GM04504 (cell line): ENCODE data around the gene PLPP6.

ENCODE experiments used
- DNase-seq: peaks from one replicate; pipeline ENCODE4 v3.0.0-alpha.2; 2012; ENCODE audit warnings: low read depth

PLPP6 gene

DNA sequence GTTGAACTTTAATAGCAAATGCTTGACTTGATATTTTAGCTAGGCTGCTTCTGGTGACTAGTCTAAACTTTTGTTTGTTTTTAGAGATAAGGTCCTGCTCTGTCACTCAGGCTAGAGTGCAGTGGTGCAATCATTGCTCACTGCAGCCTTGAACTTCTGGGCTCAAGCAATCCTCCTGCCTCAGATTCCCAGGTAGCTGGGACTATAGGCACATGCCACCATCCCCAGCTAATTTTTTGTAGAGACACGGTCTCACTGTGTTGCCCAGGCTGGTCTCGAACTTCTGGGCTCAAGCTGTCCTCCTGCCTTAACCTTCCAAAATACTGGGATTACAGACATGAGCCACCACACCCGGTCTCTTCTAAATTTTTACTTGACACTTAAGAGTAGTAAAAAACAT, 38.0 kb downstream of the PLPP6 start:
- DNase-seq, result no peak

GRCh38 chr9:4700932-4701331, 38.8 kb downstream of the PLPP6 start:
- no peak for DNase-seq

- DNase-seq, result no peak
These were observed 39.4 kb downstream of the PLPP6 start for GRCh38 chr9:4701526-4701925.

GRCh38 chr9:4704129-4704528, 42.0 kb downstream of the PLPP6 start:
- no peak for DNase-seq

DNA sequence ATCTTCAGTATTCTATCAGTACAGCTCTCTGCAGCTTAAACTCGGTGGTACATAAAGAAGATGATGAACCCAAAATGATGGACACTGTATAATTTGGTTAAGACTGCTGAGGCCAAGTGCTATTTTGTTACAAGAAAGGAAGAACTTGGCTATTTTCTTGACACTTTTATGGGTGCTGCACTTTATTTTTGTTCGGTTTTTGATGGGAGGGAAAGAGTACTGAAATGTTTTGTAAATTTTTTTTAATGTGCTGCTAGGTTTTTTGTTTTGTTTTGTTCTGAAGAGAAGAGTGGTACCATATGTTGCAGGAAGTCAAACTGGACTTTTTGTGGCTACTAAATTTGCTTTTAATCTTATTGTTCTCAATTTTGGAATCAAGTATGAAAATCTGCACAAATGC, 43.9 kb downstream of the PLPP6 start:
- DNase-seq, result no peak

DNA sequence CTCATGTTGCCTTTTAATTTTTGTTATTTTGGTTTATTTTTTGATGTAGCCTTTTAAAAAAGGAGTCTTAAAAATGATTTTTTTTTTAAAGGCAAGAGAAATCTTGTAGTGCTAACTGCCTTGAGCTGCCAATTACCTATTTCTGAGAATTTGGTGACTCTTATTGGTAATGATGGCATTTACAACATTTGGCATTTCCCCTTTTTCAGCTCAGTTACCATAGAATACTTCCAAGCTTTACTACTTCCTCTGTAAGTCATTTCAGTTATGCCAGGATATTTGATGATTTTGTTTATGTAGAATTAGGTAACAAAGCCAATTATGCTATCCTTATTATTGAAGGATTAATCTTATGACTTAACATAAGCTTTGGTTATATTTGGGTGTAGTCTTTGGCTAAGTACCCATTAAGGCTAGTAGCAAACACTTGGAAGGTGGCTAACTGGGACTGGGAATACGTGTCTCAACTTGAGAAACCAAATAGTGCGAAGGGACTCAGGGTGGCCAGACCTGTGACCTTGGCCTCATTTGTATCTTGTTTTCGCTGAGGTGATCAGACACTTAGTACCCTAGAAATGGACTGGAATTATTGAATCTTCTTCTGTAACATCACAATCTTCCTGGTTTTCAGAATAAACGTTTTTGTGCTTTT, 45.0 kb downstream of the PLPP6 start:
- DNase-seq, result no peak

DNA sequence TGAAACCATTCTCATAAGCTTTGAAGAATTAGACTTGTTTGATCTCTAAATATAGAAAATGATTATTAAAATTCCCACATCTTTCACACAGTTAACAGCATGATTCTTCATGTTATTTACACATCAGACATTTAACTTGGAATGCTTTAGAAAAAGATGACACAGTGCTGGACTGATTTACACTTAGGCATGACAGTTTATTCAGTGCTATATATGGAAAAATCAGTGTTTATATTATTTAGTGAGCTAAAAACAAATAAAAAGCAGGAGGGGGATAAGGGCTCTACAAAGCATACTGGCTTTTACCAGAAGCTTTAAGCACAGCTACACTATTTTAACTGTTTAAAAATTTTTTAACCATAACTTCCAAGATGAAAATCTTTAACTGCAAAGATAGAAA, 47.3 kb downstream of the PLPP6 start:
- no peak for DNase-seq

DNA sequence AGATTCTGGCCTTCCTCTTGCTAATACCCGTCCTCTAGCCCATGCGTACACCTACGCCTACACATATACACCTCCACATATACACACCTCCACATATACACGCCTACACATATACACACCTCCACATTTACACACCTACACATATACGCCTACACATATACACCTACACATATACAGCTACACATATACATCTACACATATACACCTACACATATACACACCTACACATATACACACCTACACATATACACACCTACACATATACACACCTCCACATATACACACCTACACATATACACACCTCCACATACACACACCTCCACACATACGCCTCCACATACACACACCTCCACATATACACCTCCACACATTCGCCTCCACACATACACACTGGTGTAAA, 51.8 kb downstream of the PLPP6 start:
- no peak for DNase-seq

GRCh38 chr9:4714266-4715016, 52.3 kb downstream of the PLPP6 start:
- DNase-seq, result no peak
